Nephron (organoid): ENCODE data around the gene HSDL2.
"Not testable (repeated sequence)": the region's sequence is repeated elsewhere in the genome, so short reads cannot be mapped to it uniquely, and the experiment has no call there.

Experiments used
- H3K27ac Mint-ChIP-seq, 3 experiments: 2 replicates each; pipeline ENCODE4 v1.8.0; 2020; ENCODE audit warnings: mixed read lengths in 3 of 3, mild to moderate bottlenecking in 2 of 3, moderate library complexity in 1 of 3
- H3K27me3 Mint-ChIP-seq: 2 replicates; pipeline ENCODE4 v1.8.0; 2021; ENCODE audit warnings: low read depth, mild to moderate bottlenecking, moderate library complexity, mixed read lengths
- H3K36me3 Mint-ChIP-seq: 2 replicates; pipeline ENCODE4 v1.8.0; 2020; ENCODE audit warnings: low read depth, mixed read lengths
- H3K4me1 Mint-ChIP-seq: 2 replicates; pipeline ENCODE4 v1.8.0; 2020; ENCODE audit warnings: mixed read lengths
- H3K4me3 Mint-ChIP-seq, 3 experiments: 2 replicates each; pipeline ENCODE4 v1.8.0; 2020; ENCODE audit warnings: mild to moderate bottlenecking in 3 of 3, mixed read lengths in 3 of 3, moderate library complexity in 2 of 3
- H3K9me3 Mint-ChIP-seq: 2 replicates; pipeline ENCODE4 v1.8.0; 2020; ENCODE audit warnings: mixed read lengths
- CTCF ChIP-seq, 3 experiments: fragments of 200-600 bp; sonication (generic); IDR thresholded peaks; one replicate each; pipeline ENCODE4 v1.5.0; 2021; ENCODE audit warnings: antibody characterized with exemption in 3 of 3; ENCODE audit not compliant: unreplicated experiment in 3 of 3

Gene HSDL2

GRCh38 chr9:112367465-112367864 lies 12.4 kb upstream of the HSDL2 start:
- Mint-ChIP-seq H3K4me1 (no peaks in the 10 kb centered on the region), H3K4me3 (no peak overlapping the region), H3K27me3 (no peaks in the 10 kb centered on the region), H3K27ac (no peak overlapping the region), H3K36me3 (peaks cover 40% of the 10 kb centered on the region), H3K9me3 (peaks cover 48% of the 10 kb centered on the region)
- no peak for TF ChIP-seq CTCF (IDR thresholded peaks at IDR 0.05; ENCODE audit: unreplicated experiment in 3 of 3)

GRCh38 chr9:112369817-112370216 lies 10.1 kb upstream of the HSDL2 start:
- Mint-ChIP-seq H3K36me3 (peaks cover 57% of the 10 kb centered on the region), H3K27me3 (no peaks in the 10 kb centered on the region), H3K9me3 (peaks cover 59% of the 10 kb centered on the region), H3K27ac (no peak overlapping the region), H3K4me1 (no peaks in the 10 kb centered on the region), H3K4me3 (no peak overlapping the region)
- TF ChIP-seq CTCF (IDR thresholded peaks at IDR 0.05; ENCODE audit: unreplicated experiment in 3 of 3): no peak

GRCh38 chr9:112371060-112371459 lies 8.8 kb upstream of the HSDL2 start:
- no peak for TF ChIP-seq CTCF (IDR thresholded peaks at IDR 0.05; ENCODE audit: unreplicated experiment in 3 of 3)
- no peak overlapping the region for H3K4me3 Mint-ChIP-seq
- peaks cover 56% of the 10 kb centered on the region for H3K9me3 Mint-ChIP-seq
- H3K27me3 Mint-ChIP-seq: no peaks in the 10 kb centered on the region
- H3K27ac Mint-ChIP-seq: no peak overlapping the region
- H3K4me1 Mint-ChIP-seq: no peaks in the 10 kb centered on the region
- peaks cover 56% of the 10 kb centered on the region for H3K36me3 Mint-ChIP-seq

- Mint-ChIP-seq H3K36me3 (peaks cover 59% of the 10 kb centered on the region), H3K4me1 (peaks cover 12% of the 10 kb centered on the region), H3K9me3 (peaks cover 46% of the 10 kb centered on the region)
- not testable (repeated sequence) for H3K27me3 Mint-ChIP-seq, H3K4me3 Mint-ChIP-seq, H3K27ac Mint-ChIP-seq
Observed at GRCh38 chr9:112373666-112374065, 6.2 kb upstream of the HSDL2 start.

GRCh38 chr9:112374232-112374631 lies 5.7 kb upstream of the HSDL2 start:
- H3K4me3 Mint-ChIP-seq, H3K27ac Mint-ChIP-seq, H3K27me3 Mint-ChIP-seq: not testable (repeated sequence)
- Mint-ChIP-seq H3K9me3 (peaks cover 46% of the 10 kb centered on the region), H3K4me1 (peaks cover 16% of the 10 kb centered on the region), H3K36me3 (peaks cover 56% of the 10 kb centered on the region)

- H3K36me3 Mint-ChIP-seq: peaks cover 48% of the 10 kb centered on the region
- no peak overlapping the region for H3K27ac Mint-ChIP-seq
- H3K4me3 Mint-ChIP-seq: no peak overlapping the region
- TF ChIP-seq CTCF (IDR thresholded peaks at IDR 0.05; ENCODE audit: unreplicated experiment in 3 of 3): no peak
- H3K9me3 Mint-ChIP-seq: peaks cover 38% of the 10 kb centered on the region
- H3K4me1 Mint-ChIP-seq: peaks cover 18% of the 10 kb centered on the region
- H3K27me3 Mint-ChIP-seq: no peaks in the 10 kb centered on the region
Observed at GRCh38 chr9:112375361-112375760, 4.5 kb upstream of the HSDL2 start.

- peaks cover 32% of the 10 kb centered on the region for H3K9me3 Mint-ChIP-seq
- no peak for TF ChIP-seq CTCF (IDR thresholded peaks at IDR 0.05; ENCODE audit: unreplicated experiment in 3 of 3)
- H3K4me3 Mint-ChIP-seq: no peak overlapping the region
- H3K4me1 Mint-ChIP-seq: peaks cover 29% of the 10 kb centered on the region
- no peak overlapping the region for H3K27ac Mint-ChIP-seq
- H3K36me3 Mint-ChIP-seq: peaks cover 41% of the 10 kb centered on the region
- H3K27me3 Mint-ChIP-seq: no peaks in the 10 kb centered on the region
Observed at GRCh38 chr9:112377087-112377486, 2.8 kb upstream of the HSDL2 start.
